ENCODE results near the gene C1QB.

DNA sequence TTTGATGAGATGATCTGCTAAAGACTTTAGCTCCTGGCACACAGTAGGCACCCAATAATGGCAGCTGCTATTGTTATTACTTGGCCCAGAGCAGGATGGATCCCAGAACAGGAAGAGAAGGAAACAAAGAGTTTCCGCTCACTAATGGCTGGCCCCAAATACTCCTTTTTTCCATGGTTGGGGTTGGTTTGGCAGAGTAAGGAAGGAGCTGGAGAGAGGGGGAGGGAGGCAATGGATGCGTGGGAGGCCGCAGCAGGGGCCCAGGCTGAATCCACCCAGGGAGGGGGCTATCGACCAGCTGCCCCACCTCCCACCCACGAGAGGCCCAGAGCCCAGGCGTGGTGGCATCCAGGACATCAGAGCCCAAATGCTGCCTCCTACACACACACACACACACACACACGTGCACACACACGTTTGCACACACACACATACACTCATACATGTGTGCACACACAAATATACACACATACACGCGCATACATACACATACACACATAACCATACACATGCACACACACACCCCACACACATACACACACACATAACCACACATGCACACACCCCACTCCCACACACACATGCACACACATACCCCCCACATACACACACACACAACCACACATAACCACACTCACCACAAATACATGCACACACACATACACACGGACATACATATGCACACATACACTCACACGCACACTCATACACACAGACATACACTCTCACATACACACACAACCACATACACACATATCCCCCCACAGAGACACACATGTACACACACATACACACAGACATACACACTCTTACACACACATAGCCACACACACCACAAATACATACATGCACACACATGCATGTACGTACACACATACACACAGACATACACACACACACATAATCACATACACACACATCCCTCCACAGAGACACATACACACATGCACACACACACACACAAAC lies 25.2 kb downstream of the C1QB start:
- TF ChIP-seq, protein P1, sequence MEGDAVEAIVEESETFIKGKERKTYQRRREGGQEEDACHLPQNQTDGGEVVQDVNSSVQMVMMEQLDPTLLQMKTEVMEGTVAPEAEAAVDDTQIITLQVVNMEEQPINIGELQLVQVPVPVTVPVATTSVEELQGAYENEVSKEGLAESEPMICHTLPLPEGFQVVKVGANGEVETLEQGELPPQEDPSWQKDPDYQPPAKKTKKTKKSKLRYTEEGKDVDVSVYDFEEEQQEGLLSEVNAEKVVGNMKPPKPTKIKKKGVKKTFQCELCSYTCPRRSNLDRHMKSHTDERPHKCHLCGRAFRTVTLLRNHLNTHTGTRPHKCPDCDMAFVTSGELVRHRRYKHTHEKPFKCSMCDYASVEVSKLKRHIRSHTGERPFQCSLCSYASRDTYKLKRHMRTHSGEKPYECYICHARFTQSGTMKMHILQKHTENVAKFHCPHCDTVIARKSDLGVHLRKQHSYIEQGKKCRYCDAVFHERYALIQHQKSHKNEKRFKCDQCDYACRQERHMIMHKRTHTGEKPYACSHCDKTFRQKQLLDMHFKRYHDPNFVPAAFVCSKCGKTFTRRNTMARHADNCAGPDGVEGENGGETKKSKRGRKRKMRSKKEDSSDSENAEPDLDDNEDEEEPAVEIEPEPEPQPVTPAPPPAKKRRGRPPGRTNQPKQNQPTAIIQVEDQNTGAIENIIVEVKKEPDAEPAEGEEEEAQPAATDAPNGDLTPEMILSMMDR (IDR thresholded peaks at IDR 0.05) = no peak
- no peak for TF ChIP-seq POLR2AphosphoS5 (IDR thresholded peaks at IDR 0.05)

All from upper lobe of left lung (tissue), 4 donors.